ENCODE results near the gene NPHS1. TPM values are rescaled to one million over a fixed set of nuclear protein-coding genes. Genes with fewer than 3 reads are reported as not detected.

Gene NPHS1
- total and polyA plus RNA-seq, 9 of the 15 experiments (the other 6 are each of a cell fraction or from before 2014, with no cell fraction given), result 0.01 to 0.28 (median 0.14) TPM; not detected in 5

DNA sequence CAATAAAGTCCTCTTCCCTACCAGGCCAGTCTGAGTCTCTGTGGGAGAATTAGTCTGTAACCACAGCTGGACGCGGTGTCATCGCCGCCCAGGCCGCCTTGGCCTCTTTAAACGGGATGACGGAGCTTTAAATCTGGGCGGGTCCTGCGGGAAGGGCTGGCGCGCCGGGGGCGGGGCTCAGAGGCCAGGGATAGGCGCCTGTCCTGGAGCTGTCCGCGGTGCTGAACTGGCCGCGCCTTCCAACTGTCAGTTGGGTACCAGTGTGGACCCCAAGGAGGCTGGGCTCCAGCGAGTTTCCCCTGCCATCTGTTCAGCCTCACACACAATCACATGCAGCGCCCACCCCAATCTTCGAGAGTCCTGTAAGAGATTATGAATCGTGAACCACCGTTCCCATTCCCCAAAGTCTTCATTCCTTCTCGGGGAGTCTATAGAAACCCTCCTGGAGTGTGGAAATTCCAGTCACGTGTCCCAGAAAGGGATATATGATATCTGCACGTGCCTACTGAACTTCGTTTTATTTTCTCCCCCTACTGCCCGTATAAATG is 27.5 kb upstream of the NPHS1 start (continued):
- TF ChIP-seq, protein P1, sequence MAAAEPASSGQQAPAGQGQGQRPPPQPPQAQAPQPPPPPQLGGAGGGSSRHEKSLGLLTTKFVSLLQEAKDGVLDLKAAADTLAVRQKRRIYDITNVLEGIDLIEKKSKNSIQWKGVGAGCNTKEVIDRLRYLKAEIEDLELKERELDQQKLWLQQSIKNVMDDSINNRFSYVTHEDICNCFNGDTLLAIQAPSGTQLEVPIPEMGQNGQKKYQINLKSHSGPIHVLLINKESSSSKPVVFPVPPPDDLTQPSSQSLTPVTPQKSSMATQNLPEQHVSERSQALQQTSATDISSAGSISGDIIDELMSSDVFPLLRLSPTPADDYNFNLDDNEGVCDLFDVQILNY (CRISPR knock-in tag; IDR thresholded peaks at IDR 0.05), result 0 out of 2 replicates have a peak, but pooled peaks have one; percentile 58
- TF ChIP-seq KLF6 (CRISPR knock-in tag; IDR thresholded peaks at IDR 0.05; ENCODE audit: borderline replicate concordance) (0 out of 2 replicates have a peak, but pooled peaks have one; percentile 32), MEIS2 (IDR thresholded peaks at IDR 0.05; ENCODE audit: partially characterized antibody) (peak; percentile 31), TEAD1 (CRISPR knock-in tag; IDR thresholded peaks at IDR 0.05) (peak in 1 of 2 experiments; percentile 83; a peak in 1 of 4 replicates), ZNF384 (IDR thresholded peaks at IDR 0.05; ENCODE audit: low read depth, low read length) (peak; percentile 48), HNRNPK (IDR thresholded peaks at IDR 0.05; ENCODE audit: low read depth, low read length, poor library complexity, severe bottlenecking) (no peak), HLTF (IDR thresholded peaks at IDR 0.05) (no peak), CBX3 (IDR thresholded peaks at IDR 0.05; ENCODE audit: borderline replicate concordance in 1 of 2, low read length in 2 of 2) (peak; percentile 29 to 63; a peak in 2 of 3 replicates), MTF1 (CRISPR knock-in tag; IDR thresholded peaks at IDR 0.05; ENCODE audit: borderline replicate concordance) (no peak), ZNF583 (CRISPR knock-in tag; IDR thresholded peaks at IDR 0.05) (peak; percentile 61; the same call in 1 of the 2 replicates)
- TF ChIP-seq, protein P2, sequence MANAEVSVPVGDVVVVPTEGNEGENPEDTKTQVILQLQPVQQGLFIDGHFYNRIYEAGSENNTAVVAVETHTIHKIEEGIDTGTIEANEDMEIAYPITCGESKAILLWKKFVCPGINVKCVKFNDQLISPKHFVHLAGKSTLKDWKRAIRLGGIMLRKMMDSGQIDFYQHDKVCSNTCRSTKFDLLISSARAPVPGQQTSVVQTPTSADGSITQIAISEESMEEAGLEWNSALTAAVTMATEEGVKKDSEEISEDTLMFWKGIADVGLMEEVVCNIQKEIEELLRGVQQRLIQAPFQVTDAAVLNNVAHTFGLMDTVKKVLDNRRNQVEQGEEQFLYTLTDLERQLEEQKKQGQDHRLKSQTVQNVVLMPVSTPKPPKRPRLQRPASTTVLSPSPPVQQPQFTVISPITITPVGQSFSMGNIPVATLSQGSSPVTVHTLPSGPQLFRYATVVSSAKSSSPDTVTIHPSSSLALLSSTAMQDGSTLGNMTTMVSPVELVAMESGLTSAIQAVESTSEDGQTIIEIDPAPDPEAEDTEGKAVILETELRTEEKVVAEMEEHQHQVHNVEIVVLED (CRISPR knock-in tag; IDR thresholded peaks at IDR 0.05), result peak; percentile 13; the same call in 1 of the 2 replicates
- TF ChIP-seq, protein P3, sequence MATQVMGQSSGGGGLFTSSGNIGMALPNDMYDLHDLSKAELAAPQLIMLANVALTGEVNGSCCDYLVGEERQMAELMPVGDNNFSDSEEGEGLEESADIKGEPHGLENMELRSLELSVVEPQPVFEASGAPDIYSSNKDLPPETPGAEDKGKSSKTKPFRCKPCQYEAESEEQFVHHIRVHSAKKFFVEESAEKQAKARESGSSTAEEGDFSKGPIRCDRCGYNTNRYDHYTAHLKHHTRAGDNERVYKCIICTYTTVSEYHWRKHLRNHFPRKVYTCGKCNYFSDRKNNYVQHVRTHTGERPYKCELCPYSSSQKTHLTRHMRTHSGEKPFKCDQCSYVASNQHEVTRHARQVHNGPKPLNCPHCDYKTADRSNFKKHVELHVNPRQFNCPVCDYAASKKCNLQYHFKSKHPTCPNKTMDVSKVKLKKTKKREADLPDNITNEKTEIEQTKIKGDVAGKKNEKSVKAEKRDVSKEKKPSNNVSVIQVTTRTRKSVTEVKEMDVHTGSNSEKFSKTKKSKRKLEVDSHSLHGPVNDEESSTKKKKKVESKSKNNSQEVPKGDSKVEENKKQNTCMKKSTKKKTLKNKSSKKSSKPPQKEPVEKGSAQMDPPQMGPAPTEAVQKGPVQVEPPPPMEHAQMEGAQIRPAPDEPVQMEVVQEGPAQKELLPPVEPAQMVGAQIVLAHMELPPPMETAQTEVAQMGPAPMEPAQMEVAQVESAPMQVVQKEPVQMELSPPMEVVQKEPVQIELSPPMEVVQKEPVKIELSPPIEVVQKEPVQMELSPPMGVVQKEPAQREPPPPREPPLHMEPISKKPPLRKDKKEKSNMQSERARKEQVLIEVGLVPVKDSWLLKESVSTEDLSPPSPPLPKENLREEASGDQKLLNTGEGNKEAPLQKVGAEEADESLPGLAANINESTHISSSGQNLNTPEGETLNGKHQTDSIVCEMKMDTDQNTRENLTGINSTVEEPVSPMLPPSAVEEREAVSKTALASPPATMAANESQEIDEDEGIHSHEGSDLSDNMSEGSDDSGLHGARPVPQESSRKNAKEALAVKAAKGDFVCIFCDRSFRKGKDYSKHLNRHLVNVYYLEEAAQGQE (IDR thresholded peaks at IDR 0.05; ENCODE audit: borderline replicate concordance), result peak; percentile 100
- TF ChIP-seq, protein P3 (CRISPR knock-in tag; IDR thresholded peaks at IDR 0.05; ENCODE audit: low read depth), result peak; percentile 100
- TF ChIP-seq, protein P4, sequence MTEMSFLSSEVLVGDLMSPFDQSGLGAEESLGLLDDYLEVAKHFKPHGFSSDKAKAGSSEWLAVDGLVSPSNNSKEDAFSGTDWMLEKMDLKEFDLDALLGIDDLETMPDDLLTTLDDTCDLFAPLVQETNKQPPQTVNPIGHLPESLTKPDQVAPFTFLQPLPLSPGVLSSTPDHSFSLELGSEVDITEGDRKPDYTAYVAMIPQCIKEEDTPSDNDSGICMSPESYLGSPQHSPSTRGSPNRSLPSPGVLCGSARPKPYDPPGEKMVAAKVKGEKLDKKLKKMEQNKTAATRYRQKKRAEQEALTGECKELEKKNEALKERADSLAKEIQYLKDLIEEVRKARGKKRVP (CRISPR knock-in tag; IDR thresholded peaks at IDR 0.05), result no peak
- TF ChIP-seq, protein P5, sequence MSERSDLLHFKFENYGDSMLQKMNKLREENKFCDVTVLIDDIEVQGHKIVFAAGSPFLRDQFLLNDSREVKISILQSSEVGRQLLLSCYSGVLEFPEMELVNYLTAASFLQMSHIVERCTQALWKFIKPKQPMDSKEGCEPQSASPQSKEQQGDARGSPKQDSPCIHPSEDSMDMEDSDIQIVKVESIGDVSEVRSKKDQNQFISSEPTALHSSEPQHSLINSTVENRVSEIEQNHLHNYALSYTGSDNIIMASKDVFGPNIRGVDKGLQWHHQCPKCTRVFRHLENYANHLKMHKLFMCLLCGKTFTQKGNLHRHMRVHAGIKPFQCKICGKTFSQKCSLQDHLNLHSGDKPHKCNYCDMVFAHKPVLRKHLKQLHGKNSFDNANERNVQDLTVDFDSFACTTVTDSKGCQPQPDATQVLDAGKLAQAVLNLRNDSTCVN (CRISPR knock-in tag; IDR thresholded peaks at IDR 0.05), result no peak

All from K562 (cell line).